T-helper 1 cell treated with Interleukin-12 subunit alpha and Interleukin-12 subunit beta and Interleukin-4 antibody, amounts not matched to agents 30 ng/mL and 1 ng/mL, for 36 hours (primary cell): ENCODE data around the gene USP5. TPM values are rescaled to one million over a fixed set of nuclear protein-coding genes. Genes with fewer than 3 reads are reported as not detected.
"Not testable (repeated sequence)": the region's sequence is repeated elsewhere in the genome, so short reads cannot be mapped to it uniquely, and the experiment has no call there.

Experiments
- intact Hi-C: fragments of 100-400 bp; cut with micrococcal nuclease; formaldehyde crosslinking; loops from one replicate; pipeline ENCODE4 v1.15.1; 2024
- total RNA-seq: library from RNA; stranded (reverse); gene quantifications from 2 replicates; pipeline ENCODE4 v1.2.3, GENCODE V29; 2022

USP5 gene
- total RNA-seq, 1 donor from 2014 or later, result 115 TPM

GRCh38 chr12:6861391-6861790 lies 9.4 kb downstream of the USP5 start:
- intact Hi-C loops, result no loop called here

- intact Hi-C loops, result no loop called here
These were observed 11.1 kb downstream of the USP5 start for GRCh38 chr12:6863033-6863432.

- intact Hi-C loops, result no loop called here
These were observed 11.8 kb downstream of the USP5 start for GRCh38 chr12:6863586-6864321.

- intact Hi-C loops, result not testable (repeated sequence)
These were observed 13.4 kb downstream of the USP5 start for GRCh38 chr12:6865307-6865706.

GRCh38 chr12:6866163-6866919 lies 14.4 kb downstream of the USP5 start:
- intact Hi-C loops, result no loop called here

- intact Hi-C loops, result loop anchor here (1.0 kb wide), 2 partner anchors 15 to 114 kb away; partner anchors contain the start of genes MLF2 and USP5
These were observed 15.0 kb downstream of the USP5 start for GRCh38 chr12:6866920-6867412.

- intact Hi-C loops, result loop anchor here (1.0 kb wide), 2 partner anchors 15 to 114 kb away; partner anchors contain the start of genes MLF2 and USP5
These were observed 15.7 kb downstream of the USP5 start, which contains the start of gene TPI1 for GRCh38 chr12:6867413-6868210. TSS of gene TPI1 (plus strand) at chr12:6867531. CDS start at chr12:6867567, 36 bp downstream.

- intact Hi-C loops, result loop anchor here (1.0 kb wide), 8 partner anchors 23 to 320 kb away; partner anchors contain the start of genes C12orf57, C1R and LRRC23
These were observed 16.5 kb downstream of the USP5 start for GRCh38 chr12:6868211-6869048.

GRCh38 chr12:6869049-6870021 lies 17.4 kb downstream of the USP5 start:
- intact Hi-C loops, result loop anchor here (1.0 to 5.0 kb wide), 9 partner anchors 22 to 1163 kb away; partner anchors contain the start of genes C12orf57, C1R, FOXJ2 and LRRC23

- intact Hi-C loops, result loop anchor here (5.0 kb wide), 1 partner anchor 1162 kb away; the partner anchor contains the start of gene FOXJ2
These were observed 18.4 kb downstream of the USP5 start for GRCh38 chr12:6870304-6870703.

- intact Hi-C loops, result loop anchor here (5.0 kb wide), 1 partner anchor 1161 kb away; the partner anchor contains the start of gene FOXJ2
These were observed 19.4 kb downstream of the USP5 start for GRCh38 chr12:6871052-6871957.

GRCh38 chr12:6872073-6873048 lies 20.4 kb downstream of the USP5 start:
- intact Hi-C loops, result loop anchor here (1.0 to 5.0 kb wide), 14 partner anchors 19 to 1370 kb away; partner anchors contain the start of genes CHD4, EMG1, ENO2 and FOXJ2

- intact Hi-C loops, result loop anchor here (1.0 to 5.0 kb wide), 13 partner anchors 18 to 1369 kb away; partner anchors contain the start of genes CHD4, EMG1, ENO2 and FOXJ2
These were observed 21.4 kb downstream of the USP5 start, which contains the start of gene SPSB2 for GRCh38 chr12:6873094-6874014. TSS of gene SPSB2 (minus strand) at chr12:6873303. CDS start at chr12:6872901, 402 bp downstream.

GRCh38 chr12:6874015-6874368 lies 22.0 kb downstream of the USP5 start:
- intact Hi-C loops, result loop anchor here (5.0 kb wide), 1 partner anchor 1158 kb away; the partner anchor contains the start of gene FOXJ2

- intact Hi-C loops, result not testable (repeated sequence)
These were observed 27.9 kb downstream of the USP5 start for GRCh38 chr12:6879824-6880223.
